ENCODE results near the gene TRIM31. TPM values are rescaled to one million over a fixed set of nuclear protein-coding genes. Genes with fewer than 3 reads are reported as not detected.

The TRIM31 gene
- total RNA-seq, 1 donor from 2014 or later, result 0.09 TPM

DNA sequence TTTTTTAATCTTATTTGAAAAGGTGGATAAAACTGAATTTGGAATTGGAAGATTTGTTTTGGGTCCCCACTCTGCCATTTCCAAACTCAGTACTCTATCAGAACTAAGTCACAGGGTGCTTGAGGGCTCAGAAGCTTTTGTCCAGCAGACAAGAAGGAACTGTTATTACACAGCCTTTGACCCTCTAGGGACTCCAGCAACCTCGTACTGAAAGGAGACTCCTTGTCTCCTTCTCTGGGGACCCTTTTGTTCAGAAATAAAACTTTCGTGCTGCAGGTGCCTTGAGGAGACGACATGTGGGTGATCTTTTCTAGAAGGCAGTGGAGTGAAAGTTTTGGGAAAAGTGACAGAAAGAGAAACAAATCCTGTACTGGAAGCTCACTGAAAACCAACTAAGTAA lies 59.2 kb downstream of the TRIM31 start:
- intact Hi-C loops (cut with micrococcal nuclease), result no loop called here
- Mint-ChIP-seq H3K4me1 (no peaks in the 10 kb centered on the region), H3K9me3 (no peaks in the 10 kb centered on the region), H3K27ac (no peak overlapping the region), H3K4me3 (no peak overlapping the region), H3K36me3 (ENCODE audit: low read depth) (peaks cover 8% of the 10 kb centered on the region), H3K27me3 (no peaks in the 10 kb centered on the region)
- DNase-seq, result no peak

Other genes with a start within 250 kb of the TRIM31 start
- 1,449 and 1,452 TPM in 2 replicates for gene HLA-A, start 170.6 kb downstream of the TRIM31 start, total RNA-seq
- gene POLR1H, start 51.8 kb downstream of the TRIM31 start, total RNA-seq, result 85.6 and 87.0 TPM in 2 replicates
- 60.9 and 61.1 TPM in 2 replicates for gene PPP1R11, start 45.9 kb downstream of the TRIM31 start, total RNA-seq
- not detected in 2 replicates for gene RNF39, start 37.3 kb downstream of the TRIM31 start, total RNA-seq
- not detected in 2 replicates for gene TRIM40, start 23.1 kb upstream of the TRIM31 start, total RNA-seq
- 0.07 and 0.09 TPM in 2 replicates for gene TRIM10, start 48.1 kb upstream of the TRIM31 start, total RNA-seq
- gene TRIM15, start 50.5 kb upstream of the TRIM31 start, total RNA-seq, result 0.24 and 0.65 TPM in 2 replicates
- gene TRIM26, start 100.3 kb upstream of the TRIM31 start, total RNA-seq, result 58.3 and 60.1 TPM in 2 replicates
- gene TRIM39, start 213.8 kb upstream of the TRIM31 start, total RNA-seq, result 12.5 and 13.7 TPM in 2 replicates
- 45.0 and 48.0 TPM in 2 replicates for gene RPP21, start 232.1 kb upstream of the TRIM31 start, total RNA-seq